GM04503 (cell line): ENCODE data around the gene TSNAX.

Experiments
- DNase-seq: peaks from one replicate; pipeline ENCODE4 v3.0.0-alpha.2; 2012; ENCODE audit warnings: low read depth

Gene TSNAX

GRCh38 chr1:231601824-231602672 lies 73.6 kb downstream of the TSNAX start:
- DNase-seq, result no peak

- no peak for DNase-seq
These were observed 74.2 kb downstream of the TSNAX start for GRCh38 chr1:231602673-231602984.

GRCh38 chr1:231603598-231604275 lies 75.3 kb downstream of the TSNAX start:
- no peak for DNase-seq

- DNase-seq, result no peak
These were observed 75.8 kb downstream of the TSNAX start for GRCh38 chr1:231604276-231604621.

- no peak for DNase-seq
These were observed 77.0 kb downstream of the TSNAX start for GRCh38 chr1:231605149-231606100.

GRCh38 chr1:231606712-231607111 lies 78.2 kb downstream of the TSNAX start:
- DNase-seq, result no peak

GRCh38 chr1:231610388-231610787 lies 81.9 kb downstream of the TSNAX start:
- no peak for DNase-seq

GRCh38 chr1:231611111-231611510 lies 82.6 kb downstream of the TSNAX start:
- DNase-seq, result no peak

GRCh38 chr1:231611851-231612250 lies 83.4 kb downstream of the TSNAX start:
- DNase-seq, result no peak

- DNase-seq, result no peak
These were observed 84.1 kb downstream of the TSNAX start for GRCh38 chr1:231612393-231613089.

- no peak for DNase-seq
These were observed 85.2 kb downstream of the TSNAX start for GRCh38 chr1:231613419-231614349.
